ENCODE results near the gene TSPAN9.

GRCh38 chr12:3219233-3219632, 142.1 kb downstream of the TSPAN9 start:
- TF ChIP-seq GATA2 (IDR thresholded peaks at IDR 0.05; ENCODE audit: low read depth, low read length) (no peak), GATA3 (IDR thresholded peaks at IDR 0.05; ENCODE audit: low read depth, low read length) (no peak)

Measured in SH-SY5Y (cell line).